GM10266 (cell line): ENCODE results near the gene MGAT5B.

Source experiments
- DNase-seq: peaks from one replicate; pipeline ENCODE4 v3.0.0; 2012; ENCODE audit errors: extremely low spot score
- CTCF ChIP-seq: IDR thresholded peaks from 2 replicates; pipeline ENCODE4 v1.5.1; 2012; ENCODE audit warnings: mild to moderate bottlenecking, low read depth; ENCODE audit not compliant: control insufficient read depth, insufficient read depth; ENCODE audit errors: missing control alignments

MGAT5B gene

GRCh38 chr17:76904116-76904515 lies 35.9 kb downstream of the MGAT5B start:
- TF ChIP-seq CTCF = no peak
- no peak for DNase-seq

GRCh38 chr17:76905036-76905435 lies 36.8 kb downstream of the MGAT5B start:
- no peak for TF ChIP-seq CTCF
- no peak for DNase-seq

- no peak for TF ChIP-seq CTCF
- DNase-seq = no peak
Observed at GRCh38 chr17:76905836-76906235, 37.6 kb downstream of the MGAT5B start.

- DNase-seq = no peak
- TF ChIP-seq CTCF = no peak
Observed at GRCh38 chr17:76906463-76906862, 38.3 kb downstream of the MGAT5B start.

GRCh38 chr17:76907352-76907751 lies 39.1 kb downstream of the MGAT5B start:
- no peak for DNase-seq
- no peak for TF ChIP-seq CTCF

GRCh38 chr17:76909971-76910760 lies 42.0 kb downstream of the MGAT5B start:
- no peak for TF ChIP-seq CTCF
- DNase-seq = peak; percentile 63

- TF ChIP-seq CTCF = no peak
- DNase-seq = no peak
Observed at GRCh38 chr17:76911299-76912017, 43.3 kb downstream of the MGAT5B start.
